SK-N-SH treated with all-trans-retinoic acid at 6 μM for 48 hours (cell line): ENCODE measurements around the gene DNAJC15.

Experiments
- ARNTL ChIP-seq: fragments of 450-650 bp; formaldehyde crosslinking; IDR thresholded peaks from 2 replicates; pipeline ENCODE4 v1.5.0; 2020; ENCODE audit warnings: low read depth, mild to moderate bottlenecking, moderate library complexity, borderline replicate concordance
- BACH2 ChIP-seq: fragments of 250-450 bp; sonication (Bioruptor Pico); IDR thresholded peaks from 2 replicates; pipeline ENCODE4 v1.9.0; 2021; ENCODE audit warnings: mild to moderate bottlenecking, borderline replicate concordance
- CREB5 ChIP-seq: fragments of 250-450 bp; sonication (Bioruptor Pico); IDR thresholded peaks from 2 replicates; pipeline ENCODE4 v1.5.1; 2020; ENCODE audit warnings: low read depth, mild to moderate bottlenecking, moderate library complexity
- ESRRG ChIP-seq: fragments of 250-450 bp; sonication (Bioruptor Pico); IDR thresholded peaks from 2 replicates; pipeline ENCODE4 v1.6.1; 2021; ENCODE audit warnings: mild to moderate bottlenecking
- PPARA ChIP-seq: fragments of 250-450 bp; sonication (Bioruptor Pico); IDR thresholded peaks from 2 replicates; pipeline ENCODE4 v1.5.0; 2020; ENCODE audit warnings: mild to moderate bottlenecking, borderline replicate concordance
- ZNF70 ChIP-seq: fragments of 450-650 bp; formaldehyde crosslinking; IDR thresholded peaks from 2 replicates; pipeline ENCODE4 v1.5.0; 2020; ENCODE audit warnings: mild to moderate bottlenecking, moderate library complexity

- TF ChIP-seq ARNTL (CRISPR knock-in tag), result no peak
- no peak for TF ChIP-seq CREB5 (CRISPR knock-in tag)
- TF ChIP-seq BACH2 (CRISPR knock-in tag), result no peak
- no peak for TF ChIP-seq ZNF70 (CRISPR knock-in tag)
- no peak for TF ChIP-seq ESRRG (CRISPR knock-in tag)
- TF ChIP-seq PPARA, result no peak
These were observed 103.0 kb downstream of the DNAJC15 start for GRCh38 chr13:43126420-43126819.
